GM18868 (cell line): ENCODE results near the gene RBKS.

ENCODE experiments used
- ATAC-seq: cut with Tn5 transposase; IDR thresholded peaks from one replicate; pipeline ENCODE4 v1.9.1; 2021; ENCODE audit warnings: mild to moderate bottlenecking, moderate library complexity; ENCODE audit not compliant: unreplicated experiment

RBKS gene

DNA sequence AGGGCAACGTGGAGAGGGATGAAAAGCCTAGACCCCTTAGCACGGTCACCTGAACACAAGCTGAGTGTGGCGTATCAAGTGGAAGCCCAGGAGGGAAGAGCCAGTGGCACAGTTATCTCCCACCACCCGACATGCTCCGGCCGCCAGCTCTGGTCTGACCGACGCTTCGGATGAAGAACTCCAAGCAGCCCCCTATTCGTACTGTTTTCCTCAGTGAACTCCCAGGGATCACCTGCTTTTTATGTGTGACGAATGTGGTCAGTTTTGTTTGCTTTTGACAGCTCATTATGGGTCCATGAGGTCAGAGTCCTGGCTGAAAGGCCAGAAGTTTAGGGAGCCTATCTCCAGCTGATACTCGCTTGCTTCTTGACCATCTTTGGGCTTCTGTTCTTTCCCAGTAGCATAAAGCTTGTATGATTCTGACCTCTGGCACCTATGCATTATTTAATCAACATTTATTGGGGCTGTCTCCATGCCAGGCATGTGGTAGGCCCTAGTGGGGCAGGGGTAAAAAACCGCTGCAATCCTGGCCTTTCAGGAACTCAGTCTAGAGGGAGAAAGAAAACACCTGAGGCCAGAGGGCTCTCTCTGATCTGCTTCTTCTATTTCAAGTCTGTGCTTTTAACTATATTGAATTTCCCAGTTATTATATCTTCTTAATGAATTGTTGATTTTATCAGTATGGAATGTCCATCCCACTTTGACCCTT lies 151.7 kb downstream of the RBKS start:
- ATAC-seq = no peak

- ATAC-seq = no peak
Measured at GRCh38 chr2:27737676-27738348, 152.4 kb downstream of the RBKS start.

DNA sequence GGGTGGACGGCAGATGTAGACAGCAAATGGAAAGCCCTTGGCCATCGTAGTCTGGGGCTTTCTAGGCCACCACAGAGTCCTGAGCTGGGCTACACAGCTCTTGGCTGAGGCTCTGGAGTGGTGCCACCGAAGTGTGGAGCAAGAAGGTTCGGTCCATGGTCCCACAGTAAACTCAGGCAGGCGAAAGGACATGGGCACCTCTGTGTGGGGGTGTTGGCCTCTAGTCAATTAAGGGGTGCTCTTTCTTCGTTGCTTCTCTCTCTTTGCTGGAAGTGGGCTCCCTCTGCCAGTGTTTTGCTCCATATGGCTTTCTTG lies 153.3 kb downstream of the RBKS start:
- no peak for ATAC-seq

DNA sequence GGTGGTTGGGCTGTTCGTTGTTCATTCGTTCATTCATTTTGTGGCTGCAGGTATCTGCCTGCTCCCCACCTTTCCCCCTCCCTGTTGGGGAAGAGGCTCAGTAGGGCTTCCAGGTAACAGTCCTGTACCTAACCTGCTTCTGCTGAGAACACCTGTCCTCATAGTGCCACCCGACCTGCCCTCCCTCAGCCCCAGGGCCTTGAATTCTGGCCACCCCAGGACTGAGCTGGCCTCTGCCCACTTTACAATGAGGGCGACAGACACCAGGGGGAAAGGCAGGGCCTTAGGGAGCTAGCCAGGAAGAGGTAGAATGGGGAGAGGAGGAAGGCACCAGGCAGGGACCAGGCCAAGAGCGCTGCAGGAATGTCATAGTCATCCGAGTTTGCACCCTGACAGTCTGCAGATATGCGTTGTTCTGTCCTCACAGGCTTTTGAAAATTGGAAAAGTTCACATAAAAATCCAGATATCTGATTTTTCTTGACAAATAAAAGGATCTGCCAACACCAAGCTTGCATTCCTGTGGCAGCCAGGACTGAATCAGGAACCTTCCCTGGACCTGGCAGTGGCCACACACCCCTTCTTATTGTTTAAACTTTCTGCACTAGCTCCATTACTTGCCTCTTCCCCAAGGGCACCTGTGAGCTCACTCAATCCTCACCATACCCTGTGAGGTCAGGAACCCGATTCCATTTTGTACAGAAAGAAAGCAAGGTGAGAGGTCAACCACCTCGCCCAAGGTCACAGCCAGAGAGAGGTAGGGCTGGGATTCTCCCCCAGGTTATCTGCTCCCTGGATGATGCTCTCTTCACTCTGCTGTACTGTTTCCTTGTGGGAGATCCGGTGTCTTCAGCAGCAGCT lies 153.9 kb downstream of the RBKS start:
- no peak for ATAC-seq

- ATAC-seq = no peak
Measured at GRCh38 chr2:27735263-27735904, 154.8 kb downstream of the RBKS start.

- no peak for ATAC-seq
Measured at GRCh38 chr2:27734305-27734704, 155.9 kb downstream of the RBKS start.
